HepG2 (cell line): Measurements from ENCODE around the gene CERS6. TPM values are rescaled to one million over a fixed set of nuclear protein-coding genes. Genes with fewer than 3 reads are reported as not detected.

Experiments
- BRD4 ChIP-seq: sonication (generic); formaldehyde crosslinking; IDR thresholded peaks from 2 replicates; pipeline ENCODE4 v1.4.0; 2020; ENCODE audit warnings: missing genetic modification reagents
- CBX2 ChIP-seq, 2 experiments: fragments of 200-600 bp in 1 of 2; sonication (generic); formaldehyde crosslinking in 1 of 2; IDR thresholded peaks; 2 replicates each; pipeline versions ENCODE4 v1.7.0 to v1.8.1; 2018 to 2022; ENCODE audit warnings: low read depth in 2 of 2, low read length in 1 of 2, mild to moderate bottlenecking in 1 of 2, missing genetic modification reagents in 1 of 2
- EED ChIP-seq: sonication (generic); formaldehyde crosslinking; IDR thresholded peaks from 2 replicates; pipeline ENCODE4 v1.5.0; 2020; ENCODE audit warnings: mild to moderate bottlenecking, missing genetic modification reagents
- ELF4 ChIP-seq: sonication (generic); formaldehyde crosslinking; IDR thresholded peaks from 2 replicates; pipeline ENCODE4 v1.5.0; 2020; ENCODE audit warnings: missing genetic modification reagents, mild to moderate bottlenecking, moderate library complexity, borderline replicate concordance
- HNF4A ChIP-seq: sonication (generic); formaldehyde crosslinking; IDR thresholded peaks from 2 replicates; pipeline ENCODE4 v1.4.0; 2020; ENCODE audit warnings: missing genetic modification reagents
- HOXA3 ChIP-seq: sonication (generic); formaldehyde crosslinking; IDR thresholded peaks from 2 replicates; pipeline ENCODE4 v1.5.0; 2020; ENCODE audit warnings: missing genetic modification reagents
- KIAA2018 ChIP-seq: sonication (generic); formaldehyde crosslinking; IDR thresholded peaks from 2 replicates; pipeline ENCODE4 v1.5.0; 2020; ENCODE audit warnings: mild to moderate bottlenecking, missing genetic modification reagents, borderline replicate concordance
- MED1 ChIP-seq: sonication (generic); formaldehyde crosslinking; IDR thresholded peaks from 2 replicates; pipeline ENCODE4 v1.4.0; 2020; ENCODE audit warnings: missing genetic modification reagents
- MNT ChIP-seq: fragments of 450-650 bp; IDR thresholded peaks from 2 replicates; pipeline ENCODE4 v1.6.1; 2016
- MXI1 ChIP-seq: IDR thresholded peaks from 3 replicates; pipeline ENCODE4 v1.6.1; 2012; ENCODE audit warnings: low read depth, low read length, inconsistent platforms, borderline replicate concordance
- PHF21A ChIP-seq: sonication (generic); formaldehyde crosslinking; IDR thresholded peaks from 2 replicates; pipeline ENCODE4 v1.5.0; 2020; ENCODE audit warnings: mild to moderate bottlenecking, missing genetic modification reagents
- PTBP1 ChIP-seq: fragments of 200-400 bp; formaldehyde crosslinking; IDR thresholded peaks from 2 replicates; pipeline ENCODE4 v1.6.1; 2018; ENCODE audit warnings: low read length, low read depth; ENCODE audit not compliant: poor library complexity, severe bottlenecking
- RNF2 ChIP-seq: fragments of 450-650 bp; conservative IDR thresholded peaks from 2 replicates; pipeline ENCODE4 v1.6.1; 2016; ENCODE audit warnings: low read depth
- STAT5B ChIP-seq: sonication (generic); formaldehyde crosslinking; IDR thresholded peaks from 2 replicates; pipeline ENCODE4 v1.4.0; 2020; ENCODE audit warnings: missing genetic modification reagents
- ZNF101 ChIP-seq: sonication (generic); formaldehyde crosslinking; IDR thresholded peaks from 2 replicates; pipeline ENCODE4 v1.4.0; 2020; ENCODE audit warnings: mild to moderate bottlenecking, low read depth, missing genetic modification reagents, borderline replicate concordance
- ZNF230 ChIP-seq: sonication (generic); formaldehyde crosslinking; IDR thresholded peaks from 2 replicates; pipeline ENCODE4 v1.4.0; 2020; ENCODE audit warnings: mild to moderate bottlenecking, missing genetic modification reagents
- ZNF335 ChIP-seq: sonication (generic); formaldehyde crosslinking; IDR thresholded peaks from 2 replicates; pipeline ENCODE4 v1.4.0; 2020; ENCODE audit warnings: missing genetic modification reagents
- ZNF761 ChIP-seq: sonication (generic); formaldehyde crosslinking; conservative IDR thresholded peaks from 2 replicates; pipeline ENCODE4 v1.4.0; 2020; ENCODE audit warnings: mild to moderate bottlenecking, missing genetic modification reagents
- ZNF850 ChIP-seq: sonication (generic); formaldehyde crosslinking; conservative IDR thresholded peaks from 2 replicates; pipeline ENCODE4 v1.9.0; 2021; ENCODE audit warnings: mild to moderate bottlenecking, missing genetic modification reagents
- ZNF879 ChIP-seq: sonication (generic); formaldehyde crosslinking; IDR thresholded peaks from 2 replicates; pipeline ENCODE4 v1.8.1; 2023; ENCODE audit warnings: missing genetic modification reagents
- polyA plus RNA-seq, 8 experiments: library from polyadenylated mRNA; depleted of rRNA in 3 of 8; stranded (reverse) in 7 of 8; unstranded in 1 of 8; fragments of >200 nt; fragmentation: Illumina TruSeq in 4 of 8; extraction: Trizol in 4 of 8; gene quantifications; 2 replicates each; pipeline versions ENCODE4 v1.2.1 to v1.2.3, GENCODE V29; 2011 to 2016; ENCODE audit warnings: low read depth in 4 of 8, missing spikeins in 1 of 8, mixed read lengths in 1 of 8; ENCODE audit not compliant: insufficient read depth in 1 of 8
- total RNA-seq, 5 experiments: library from RNA; depleted of rRNA; stranded (reverse); fragments of >200 nt; fragmentation: Illumina TruSeq; extraction: Trizol; gene quantifications; 2 replicates each; pipeline ENCODE4 v1.2.3, GENCODE V29; 2016; ENCODE audit warnings: low read depth in 1 of 5

CERS6 gene
- total and polyA plus RNA-seq, 2 of the 13 experiments (the other 11 are each of a cell fraction or from before 2014, with no cell fraction given): 10.1 to 20.3 TPM

- TF ChIP-seq KIAA2018 (CRISPR knock-in tag): peak; percentile 41; the same call in 1 of the 2 replicates
- peak; percentile 92; the same call in 1 of the 2 replicates for TF ChIP-seq ZNF101
- TF ChIP-seq ZNF879 (CRISPR knock-in tag): peak; percentile 95; the same call in 1 of the 2 replicates
- no peak for TF ChIP-seq CBX2 (IDR thresholded peaks at IDR 0.05; ENCODE audit: low read depth, low read length)
- peak; percentile 90; the same call in 1 of the 2 replicates for TF ChIP-seq CBX2 (CRISPR knock-in tag; IDR thresholded peaks at IDR 0.05; ENCODE audit: low read depth)
- 0 out of 2 replicates have a peak, but pooled peaks have one; percentile 59 for TF ChIP-seq ZNF761 (CRISPR knock-in tag)
- TF ChIP-seq MXI1: peak; percentile 89; the same call in 1 of the 3 replicates
- TF ChIP-seq ZNF850: no peak
- TF ChIP-seq MED1 (CRISPR knock-in tag): peak; percentile 88
- TF ChIP-seq HNF4A: 0 out of 2 replicates have a peak, but pooled peaks have one; percentile 31
- peak; percentile 92; the same call in 1 of the 2 replicates for TF ChIP-seq STAT5B (CRISPR knock-in tag)
- peak; percentile 75 for TF ChIP-seq MNT
- TF ChIP-seq BRD4 (CRISPR knock-in tag): peak; percentile 75
- no peak for TF ChIP-seq PTBP1
- peak; percentile 80; the same call in 1 of the 2 replicates for TF ChIP-seq ZNF230
- TF ChIP-seq HOXA3: peak; percentile 91
- TF ChIP-seq ELF4 (CRISPR knock-in tag): peak; percentile 73; the same call in 1 of the 2 replicates
- TF ChIP-seq EED (CRISPR knock-in tag): peak; percentile 99
- TF ChIP-seq PHF21A (CRISPR knock-in tag): peak; percentile 69
- TF ChIP-seq RNF2: peak; percentile 99
- peak; percentile 60; the same call in 1 of the 2 replicates for TF ChIP-seq ZNF335
Measured at GRCh38 chr2:168455645-168456520, at the start of gene CERS6 (continued).
